ENCODE results near the gene NRF1.

- TF ChIP-seq POLR2A (IDR thresholded peaks at IDR 0.05; ENCODE audit: control extremely low read depth in 1 of 2, low read depth in 2 of 2, low read length in 2 of 2) (no peak), TEAD4 (IDR thresholded peaks at IDR 0.05; ENCODE audit: low read depth, low read length) (no peak), CBX5 (IDR thresholded peaks at IDR 0.05; ENCODE audit: low read depth, low read length) (no peak), POLR2AphosphoS5 (IDR thresholded peaks at IDR 0.05; ENCODE audit: low read depth, low read length) (no peak)
- TF ChIP-seq, protein P1, sequence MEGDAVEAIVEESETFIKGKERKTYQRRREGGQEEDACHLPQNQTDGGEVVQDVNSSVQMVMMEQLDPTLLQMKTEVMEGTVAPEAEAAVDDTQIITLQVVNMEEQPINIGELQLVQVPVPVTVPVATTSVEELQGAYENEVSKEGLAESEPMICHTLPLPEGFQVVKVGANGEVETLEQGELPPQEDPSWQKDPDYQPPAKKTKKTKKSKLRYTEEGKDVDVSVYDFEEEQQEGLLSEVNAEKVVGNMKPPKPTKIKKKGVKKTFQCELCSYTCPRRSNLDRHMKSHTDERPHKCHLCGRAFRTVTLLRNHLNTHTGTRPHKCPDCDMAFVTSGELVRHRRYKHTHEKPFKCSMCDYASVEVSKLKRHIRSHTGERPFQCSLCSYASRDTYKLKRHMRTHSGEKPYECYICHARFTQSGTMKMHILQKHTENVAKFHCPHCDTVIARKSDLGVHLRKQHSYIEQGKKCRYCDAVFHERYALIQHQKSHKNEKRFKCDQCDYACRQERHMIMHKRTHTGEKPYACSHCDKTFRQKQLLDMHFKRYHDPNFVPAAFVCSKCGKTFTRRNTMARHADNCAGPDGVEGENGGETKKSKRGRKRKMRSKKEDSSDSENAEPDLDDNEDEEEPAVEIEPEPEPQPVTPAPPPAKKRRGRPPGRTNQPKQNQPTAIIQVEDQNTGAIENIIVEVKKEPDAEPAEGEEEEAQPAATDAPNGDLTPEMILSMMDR (IDR thresholded peaks at IDR 0.05; ENCODE audit: control extremely low read depth in 1 of 3, insufficient read depth in 1 of 3, low read depth in 1 of 3, low read length in 3 of 3): no peak
Observed at GRCh38 chr7:129615018-129615417, 3.5 kb downstream of the NRF1 start.
